HepG2 (cell line): ENCODE data around the gene ALK. TPM values are rescaled to one million over a fixed set of nuclear protein-coding genes. Genes with fewer than 3 reads are reported as not detected.

ENCODE experiments used
- ATAC-seq: fragments of 200-7000 bp; cut with Tn5 transposase; 3 replicates; pipeline ENCODE4 v1.9.1; 2020; ENCODE audit warnings: mild to moderate bottlenecking, moderate library complexity
- BruUV-seq: library from RNA; stranded (reverse); fragments of 400-500 nt; replicated peaks from 2 replicates; lab custom pipeline; 2021; lab: Mats Ljungman, UMichigan
- CTCF ChIA-PET: fragments of 300-600 bp; formaldehyde crosslinking; extraction: SDS; loops from one replicate; lab custom pipeline; 2021; ENCODE audit warnings: low total read pairs, inconsistent platforms, low intra/inter-chr PET ratio; lab: Yijun Ruan, JAX
- POLR2A ChIA-PET: fragments of 350-600 bp; sonication (Branson Sonifier 250); formaldehyde crosslinking; loops from one replicate; lab custom pipeline; 2020; ENCODE audit warnings: antibody characterized with exemption, inconsistent platforms; lab: Yijun Ruan, JAX
- DNase-seq: peaks from one replicate; pipeline ENCODE4 v3.0.0-alpha.2; 2015; ENCODE audit warnings: low spot score
- FAIRE-seq: peaks from 3 replicates; lab custom pipeline; 2011; peaks lifted over from hg19 to GRCh38; lab: Jason Lieb, UNC
- H2AFZ ChIP-seq: one replicate; pipeline ENCODE4 v1.6.1; 2011; ENCODE audit warnings: low read length, inconsistent platforms
- H3K27ac ChIP-seq: fragments of 300-600 bp; 3 replicates; pipeline ENCODE4 v1.8.0; 2011; ENCODE audit warnings: mixed run types, mild to moderate bottlenecking, mixed read lengths, low read length, inconsistent platforms; ENCODE audit not compliant: insufficient read depth; ENCODE audit errors: extremely low read length
- H3K27me3 ChIP-seq, 2 experiments: fragments of 200-600 bp in 1 of 2; 2 replicates in 1 of 2; 3 replicates in 1 of 2; pipeline versions ENCODE4 v1.6.0 to v1.8.0; 2011; ENCODE audit warnings: low read length in 2 of 2, mild to moderate bottlenecking in 2 of 2, moderate library complexity in 2 of 2, inconsistent platforms in 1 of 2; ENCODE audit not compliant: insufficient read depth in 2 of 2, control insufficient read depth in 1 of 2
- H3K36me3 ChIP-seq, 2 experiments: fragments of 200-600 bp in 1 of 2; replicated peaks in 1 of 2; 2 replicates in 1 of 2; 3 replicates in 1 of 2; pipeline versions ENCODE4 v1.5.1 to v1.8.0; 2011; ENCODE audit warnings: low read length in 2 of 2, inconsistent platforms in 1 of 2; ENCODE audit not compliant: insufficient read depth in 2 of 2, control insufficient read depth in 1 of 2
- H3K4me1 ChIP-seq: 2 replicates; pipeline ENCODE4 v1.5.1; 2012; ENCODE audit warnings: low read length, inconsistent platforms; ENCODE audit not compliant: insufficient read depth
- H3K4me2 ChIP-seq: 2 replicates; pipeline ENCODE4 v1.6.0; 2011; ENCODE audit warnings: low read depth, low read length, inconsistent platforms
- H3K4me3 ChIP-seq, 3 experiments: fragments of 200-600 bp in 1 of 3; sonication (generic), shearing (Covaris generic) in 1 of 3; replicated peaks in 1 of 3; 2 replicates each; pipeline ENCODE4 v1.5.1; 2011 to 2016; ENCODE audit warnings: low read length in 3 of 3, inconsistent platforms in 2 of 3, low read depth in 2 of 3, mild to moderate bottlenecking in 2 of 3, control low read depth in 1 of 3, mixed read lengths in 1 of 3; ENCODE audit not compliant: insufficient read depth in 1 of 3
- H3K79me2 ChIP-seq: one replicate; pipeline ENCODE4 v1.6.1; 2011; ENCODE audit warnings: low read length, inconsistent platforms; ENCODE audit not compliant: insufficient read depth
- H3K9ac ChIP-seq: 2 replicates; pipeline ENCODE4 v1.6.0; 2011; ENCODE audit warnings: mild to moderate bottlenecking, low read depth, low read length, inconsistent platforms; ENCODE audit not compliant: insufficient read depth
- H3K9me3 ChIP-seq: 2 replicates; pipeline ENCODE4 v1.5.1; 2012; ENCODE audit warnings: mild to moderate bottlenecking, low read length
- H4K20me1 ChIP-seq: 2 replicates; pipeline ENCODE4 v1.6.0; 2011; ENCODE audit warnings: inconsistent platforms, mild to moderate bottlenecking, low read length, moderate library complexity; ENCODE audit not compliant: insufficient read depth
- BRD4 ChIP-seq: sonication (generic); formaldehyde crosslinking; IDR thresholded peaks from 2 replicates; pipeline ENCODE4 v1.4.0; 2020; ENCODE audit warnings: missing genetic modification reagents
- CENPT ChIP-seq: sonication (generic); formaldehyde crosslinking; IDR thresholded peaks from 2 replicates; pipeline ENCODE4 v1.8.0; 2022; ENCODE audit warnings: low read depth, mild to moderate bottlenecking, moderate library complexity, missing genetic modification reagents
- ETS1 ChIP-seq: sonication (generic); formaldehyde crosslinking; IDR thresholded peaks from 2 replicates; pipeline ENCODE4 v1.4.0; 2020; ENCODE audit warnings: missing genetic modification reagents
- FOXO1 ChIP-seq: sonication (generic); formaldehyde crosslinking; IDR thresholded peaks from 2 replicates; pipeline ENCODE4 v1.4.0; 2020; ENCODE audit warnings: missing genetic modification reagents
- GPN1 ChIP-seq: sonication (generic); formaldehyde crosslinking; IDR thresholded peaks from 2 replicates; pipeline ENCODE4 v1.5.1; 2020; ENCODE audit warnings: missing genetic modification reagents, borderline replicate concordance
- IKZF4 ChIP-seq: sonication (generic); formaldehyde crosslinking; IDR thresholded peaks from 2 replicates; pipeline ENCODE4 v1.5.1; 2020; ENCODE audit warnings: borderline replicate concordance, mild to moderate bottlenecking, low read depth, missing genetic modification reagents; ENCODE audit errors: not compliant biosample characterization
- MAX ChIP-seq: IDR thresholded peaks from 2 replicates; pipeline ENCODE4 v1.6.1; 2012; ENCODE audit warnings: inconsistent platforms
- MLX ChIP-seq: IDR thresholded peaks from 2 replicates; pipeline ENCODE4 v1.6.1; 2016
- MTERF4 ChIP-seq: sonication (generic); formaldehyde crosslinking; IDR thresholded peaks from 2 replicates; pipeline ENCODE4 v1.8.0; 2023; ENCODE audit warnings: mild to moderate bottlenecking, missing genetic modification reagents
- ZBTB25 ChIP-seq: IDR thresholded peaks from 2 replicates; pipeline ENCODE4 v1.6.1; 2018; ENCODE audit warnings: missing genetic modification reagents
- ZNF326 ChIP-seq: sonication (generic); formaldehyde crosslinking; IDR thresholded peaks from 2 replicates; pipeline ENCODE4 v1.4.0; 2020; ENCODE audit warnings: missing genetic modification reagents, borderline replicate concordance
- ZNF780A ChIP-seq: sonication (generic); formaldehyde crosslinking; IDR thresholded peaks from 2 replicates; pipeline ENCODE4 v1.8.0; 2022; ENCODE audit warnings: mild to moderate bottlenecking, missing genetic modification reagents, moderate library complexity
- ZNF784 ChIP-seq: sonication (generic); formaldehyde crosslinking; IDR thresholded peaks from 2 replicates; pipeline ENCODE4 v1.5.1; 2020; ENCODE audit warnings: missing genetic modification reagents, mild to moderate bottlenecking, borderline replicate concordance
- ZNF841 ChIP-seq: sonication (generic); formaldehyde crosslinking; IDR thresholded peaks from 2 replicates; pipeline ENCODE4 v1.8.1; 2023; ENCODE audit warnings: missing genetic modification reagents, borderline replicate concordance
- ZSCAN5A ChIP-seq: sonication (generic); formaldehyde crosslinking; IDR thresholded peaks from 2 replicates; pipeline ENCODE4 v1.8.0; 2022; ENCODE audit warnings: mild to moderate bottlenecking, missing genetic modification reagents, borderline replicate concordance
- WGBS: methylation state at CpG from one replicate; pipeline ENCODE4 v1.1.6; 2017; ENCODE audit warnings: low lambda C conversion rate; 5-methylcytosine and 5-hydroxymethylcytosine counted together
- in situ Hi-C: cut with HindIII; loops from 2 replicates; pipeline ENCODE4 v1.10.0; 2017; ENCODE audit warnings: low pct_unique_long_range_greater_than_20kb; ENCODE audit not compliant: extremely low pct_ligation_motif_present
- intact Hi-C: fragments of 100-400 bp; cut with micrococcal nuclease; formaldehyde crosslinking; loops from one replicate; pipeline ENCODE4 v1.10.0; 2022; ENCODE audit not compliant: unreplicated experiment
- polyA plus RNA-seq, 8 experiments: library from polyadenylated mRNA; depleted of rRNA in 3 of 8; stranded (reverse) in 7 of 8; unstranded in 1 of 8; fragments of >200 nt; fragmentation: Illumina TruSeq in 4 of 8; extraction: Trizol in 4 of 8; gene quantifications; 2 replicates each; pipeline versions ENCODE4 v1.2.1 to v1.2.3, GENCODE V29; 2011 to 2016; ENCODE audit warnings: low read depth in 4 of 8, missing spikeins in 1 of 8, mixed read lengths in 1 of 8; ENCODE audit not compliant: insufficient read depth in 1 of 8
- total RNA-seq, 5 experiments: library from RNA; depleted of rRNA; stranded (reverse); fragments of >200 nt; fragmentation: Illumina TruSeq; extraction: Trizol; gene quantifications; 2 replicates each; pipeline ENCODE4 v1.2.3, GENCODE V29; 2016; ENCODE audit warnings: low read depth in 1 of 5

ALK gene
- total and polyA plus RNA-seq, 2 of the 13 experiments (the other 11 are each of a cell fraction or from before 2014, with no cell fraction given), result not detected

GRCh38 chr2:29242621-29243375 lies 678.6 kb downstream of the ALK start (continued):
- TF ChIP-seq ZBTB25 (CRISPR knock-in tag) (no peak), MLX (CRISPR knock-in tag) (no peak), ZNF841 (CRISPR knock-in tag) (no peak)
- TF ChIP-seq, all 625 proteins: peak for 0

DNA sequence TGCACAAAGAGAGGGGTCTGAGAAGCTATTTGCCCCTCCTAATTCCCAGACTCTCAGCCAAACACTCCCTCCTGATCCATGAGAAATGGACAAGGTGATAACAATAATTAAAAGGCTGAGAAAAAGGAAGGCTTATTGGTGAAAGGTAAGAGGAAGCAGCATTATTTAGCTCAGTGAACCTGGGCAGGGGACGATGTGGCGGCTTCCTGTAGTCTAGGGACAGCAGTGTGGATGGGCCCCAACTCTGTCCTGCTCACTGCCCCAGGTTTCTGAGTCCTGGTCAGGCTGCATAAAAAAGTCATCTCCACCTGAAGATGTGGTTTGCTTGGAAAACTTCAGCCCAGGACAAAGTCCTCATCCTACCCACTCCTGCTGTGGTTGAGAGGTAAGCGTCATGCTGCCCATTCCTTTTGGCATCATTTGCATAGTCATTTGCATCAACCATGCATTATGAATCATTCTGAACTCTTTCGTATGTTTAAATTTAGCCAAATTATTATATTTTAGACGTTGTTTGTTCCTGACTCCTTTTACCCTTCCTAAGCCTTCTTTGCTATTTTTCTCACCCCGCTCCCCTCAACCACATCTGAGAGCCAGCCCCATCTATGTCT lies 679.3 kb downstream of the ALK start:
- no peaks in the 10 kb centered on the region for H3K4me1 ChIP-seq
- intact Hi-C loops, result no loop called here
- in situ Hi-C loops, result no loop called here
- no peak overlapping the region for H3K9ac ChIP-seq
- H4K20me1 ChIP-seq, result peaks cover 3% of the 10 kb centered on the region
- no TSS peak for BruUV-seq
- ChIA-PET CTCF (no interaction called here), POLR2A (no interaction called here)
- H3K4me3 ChIP-seq, result no peak overlapping the region
- no peak overlapping the region for H3K27ac ChIP-seq
- no peak overlapping the region for H3K4me2 ChIP-seq
- H2AFZ ChIP-seq, result no peak overlapping the region
- ATAC-seq, result no peak
- DNase-seq, result no peak
- no peaks in the 10 kb centered on the region for H3K36me3 ChIP-seq
- no peaks in the 10 kb centered on the region for H3K79me2 ChIP-seq
- 28% methylated on average over 6 of the region's 6 CpGs for WGBS
- no peaks in the 10 kb centered on the region for H3K9me3 ChIP-seq
- peaks cover 5 to 25% of the 10 kb centered on the region in 2 experiments; a peak in 4 of 5 replicates for H3K27me3 ChIP-seq
- FAIRE-seq, result no peak
- TF ChIP-seq IKZF4 (CRISPR knock-in tag) (no peak), CENPT (CRISPR knock-in tag) (no peak), BRD4 (CRISPR knock-in tag) (no peak), ZNF780A (CRISPR knock-in tag) (no peak), FOXO1 (no peak), MTERF4 (CRISPR knock-in tag) (no peak), ZSCAN5A (CRISPR knock-in tag) (no peak), ZNF326 (no peak), MAX (no peak), GPN1 (CRISPR knock-in tag) (no peak), ZNF784 (no peak), ETS1 (CRISPR knock-in tag) (no peak)
